Astrocyte of the spinal cord (primary cell): ENCODE data around the gene SPNS1.

ENCODE experiments used
- DNase-seq: peaks from one replicate; pipeline ENCODE4 v3.0.0; 2011; ENCODE audit warnings: low read depth, low spot score
- H3K4me3 ChIP-seq: 2 replicates; pipeline ENCODE4 v1.5.1; 2011; ENCODE audit warnings: low read depth, mild to moderate bottlenecking, low read length, moderate library complexity
- in situ Hi-C: cut with HindIII; loops from 2 replicates; pipeline ENCODE4 v1.10.0; 2017; ENCODE audit warnings: low sequenced_read_pairs
- TF ChIP-seq, protein P1 (sequence below): IDR thresholded peaks from 2 replicates; pipeline ENCODE4 v1.5.1; 2012; ENCODE audit warnings: low read depth, mild to moderate bottlenecking, low read length, inconsistent platforms

Gene SPNS1

DNA sequence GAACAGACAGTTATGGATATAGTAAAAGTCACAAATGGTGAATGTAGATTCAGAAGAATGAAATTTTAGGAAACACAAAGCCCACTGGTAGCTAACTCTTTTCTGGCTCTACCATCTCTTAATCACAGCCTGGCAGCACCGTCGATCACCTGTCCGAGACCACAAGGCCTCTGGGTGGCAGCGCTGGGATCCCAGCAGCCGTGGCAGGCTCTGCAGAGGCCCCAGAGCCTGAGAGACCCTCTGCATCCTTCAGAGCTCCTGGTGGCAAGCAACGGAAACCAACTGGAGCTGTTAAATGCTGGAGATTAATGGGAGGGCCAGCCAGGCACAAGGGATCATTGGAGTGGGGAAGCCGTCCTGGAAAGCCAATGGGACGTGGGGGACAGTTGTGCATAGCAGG, 36.5 kb downstream of the SPNS1 start:
- H3K4me3 ChIP-seq, result no peak overlapping the region
- TF ChIP-seq, protein P1, sequence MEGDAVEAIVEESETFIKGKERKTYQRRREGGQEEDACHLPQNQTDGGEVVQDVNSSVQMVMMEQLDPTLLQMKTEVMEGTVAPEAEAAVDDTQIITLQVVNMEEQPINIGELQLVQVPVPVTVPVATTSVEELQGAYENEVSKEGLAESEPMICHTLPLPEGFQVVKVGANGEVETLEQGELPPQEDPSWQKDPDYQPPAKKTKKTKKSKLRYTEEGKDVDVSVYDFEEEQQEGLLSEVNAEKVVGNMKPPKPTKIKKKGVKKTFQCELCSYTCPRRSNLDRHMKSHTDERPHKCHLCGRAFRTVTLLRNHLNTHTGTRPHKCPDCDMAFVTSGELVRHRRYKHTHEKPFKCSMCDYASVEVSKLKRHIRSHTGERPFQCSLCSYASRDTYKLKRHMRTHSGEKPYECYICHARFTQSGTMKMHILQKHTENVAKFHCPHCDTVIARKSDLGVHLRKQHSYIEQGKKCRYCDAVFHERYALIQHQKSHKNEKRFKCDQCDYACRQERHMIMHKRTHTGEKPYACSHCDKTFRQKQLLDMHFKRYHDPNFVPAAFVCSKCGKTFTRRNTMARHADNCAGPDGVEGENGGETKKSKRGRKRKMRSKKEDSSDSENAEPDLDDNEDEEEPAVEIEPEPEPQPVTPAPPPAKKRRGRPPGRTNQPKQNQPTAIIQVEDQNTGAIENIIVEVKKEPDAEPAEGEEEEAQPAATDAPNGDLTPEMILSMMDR, result no peak
- in situ Hi-C loops, result no loop called here
- no peak for DNase-seq

DNA sequence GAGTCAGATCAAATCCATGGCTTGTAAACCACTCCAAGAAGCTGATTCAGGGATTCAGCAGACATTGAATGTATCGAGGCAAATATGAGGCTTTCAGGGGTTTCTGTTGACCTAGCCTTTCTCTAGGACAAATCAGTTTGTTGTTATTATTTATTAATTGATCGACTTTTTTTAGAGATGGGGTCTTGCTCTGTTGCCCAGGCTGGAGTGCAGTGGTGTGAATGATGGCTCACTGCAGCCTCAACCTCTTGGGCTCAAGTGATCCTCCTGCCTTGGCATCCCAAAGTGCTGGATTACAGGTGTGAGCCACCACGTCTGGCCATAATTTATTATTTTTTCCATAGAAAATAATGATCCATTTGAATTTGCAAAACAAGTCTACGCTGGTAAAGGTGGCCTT, 37.3 kb downstream of the SPNS1 start:
- TF ChIP-seq, protein P1, result no peak
- H3K4me3 ChIP-seq, result no peak overlapping the region
- in situ Hi-C loops, result no loop called here
- DNase-seq, result no peak

- TF ChIP-seq, protein P1, result no peak
- no peak for DNase-seq
- H3K4me3 ChIP-seq, result no peak overlapping the region
- in situ Hi-C loops, result no loop called here
Measured at GRCh38 chr16:29012913-29013553, 38.5 kb downstream of the SPNS1 start.

DNA sequence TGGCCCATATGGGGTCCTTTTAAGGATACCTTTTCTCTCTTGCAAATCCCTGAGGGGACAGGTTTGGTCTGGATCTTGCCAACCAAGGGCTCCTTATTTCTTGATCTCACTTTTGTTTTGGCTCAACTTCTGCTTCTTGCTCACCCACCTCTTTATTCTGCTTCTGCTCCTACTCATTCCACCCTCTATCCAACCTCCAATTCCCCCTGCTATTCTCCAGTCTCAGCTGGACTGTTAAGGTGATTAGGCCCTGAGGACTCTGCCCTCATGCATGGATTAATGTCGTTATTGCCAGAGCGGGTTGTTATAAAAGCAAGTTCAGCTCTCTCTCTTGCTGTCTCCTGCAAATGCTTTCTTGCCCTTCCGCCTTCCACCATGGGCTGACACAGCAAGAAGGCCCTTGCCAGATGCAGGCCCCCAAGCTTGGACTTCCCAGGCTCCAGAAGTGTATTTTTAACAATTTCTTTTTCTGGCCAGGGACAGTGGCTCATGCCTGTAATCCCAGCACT, 40.0 kb downstream of the SPNS1 start:
- in situ Hi-C loops, result no loop called here
- no peak overlapping the region for H3K4me3 ChIP-seq
- TF ChIP-seq, protein P1, result no peak
- no peak for DNase-seq

DNA sequence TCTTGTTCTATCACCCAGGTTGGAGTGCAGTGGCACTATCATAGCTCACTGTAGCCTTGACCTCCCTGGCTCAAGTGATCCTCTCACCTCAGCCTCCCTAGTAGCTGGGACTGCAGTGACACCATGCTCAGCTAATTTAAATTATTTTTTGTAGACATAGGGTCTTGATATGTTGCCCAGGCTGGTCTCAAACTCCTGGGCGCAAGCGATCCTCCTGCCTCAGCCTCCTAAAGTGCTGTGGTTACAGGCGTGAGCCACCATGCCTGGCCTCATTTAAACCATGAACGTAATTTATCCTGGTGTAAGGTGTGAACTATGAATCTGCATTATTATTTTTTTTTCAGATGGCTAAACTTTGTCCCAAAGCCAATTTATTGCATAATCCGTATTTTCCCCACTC, 47.6 kb downstream of the SPNS1 start:
- TF ChIP-seq, protein P1, result no peak
- H3K4me3 ChIP-seq, result no peak overlapping the region
- no peak for DNase-seq
- in situ Hi-C loops, result no loop called here

DNA sequence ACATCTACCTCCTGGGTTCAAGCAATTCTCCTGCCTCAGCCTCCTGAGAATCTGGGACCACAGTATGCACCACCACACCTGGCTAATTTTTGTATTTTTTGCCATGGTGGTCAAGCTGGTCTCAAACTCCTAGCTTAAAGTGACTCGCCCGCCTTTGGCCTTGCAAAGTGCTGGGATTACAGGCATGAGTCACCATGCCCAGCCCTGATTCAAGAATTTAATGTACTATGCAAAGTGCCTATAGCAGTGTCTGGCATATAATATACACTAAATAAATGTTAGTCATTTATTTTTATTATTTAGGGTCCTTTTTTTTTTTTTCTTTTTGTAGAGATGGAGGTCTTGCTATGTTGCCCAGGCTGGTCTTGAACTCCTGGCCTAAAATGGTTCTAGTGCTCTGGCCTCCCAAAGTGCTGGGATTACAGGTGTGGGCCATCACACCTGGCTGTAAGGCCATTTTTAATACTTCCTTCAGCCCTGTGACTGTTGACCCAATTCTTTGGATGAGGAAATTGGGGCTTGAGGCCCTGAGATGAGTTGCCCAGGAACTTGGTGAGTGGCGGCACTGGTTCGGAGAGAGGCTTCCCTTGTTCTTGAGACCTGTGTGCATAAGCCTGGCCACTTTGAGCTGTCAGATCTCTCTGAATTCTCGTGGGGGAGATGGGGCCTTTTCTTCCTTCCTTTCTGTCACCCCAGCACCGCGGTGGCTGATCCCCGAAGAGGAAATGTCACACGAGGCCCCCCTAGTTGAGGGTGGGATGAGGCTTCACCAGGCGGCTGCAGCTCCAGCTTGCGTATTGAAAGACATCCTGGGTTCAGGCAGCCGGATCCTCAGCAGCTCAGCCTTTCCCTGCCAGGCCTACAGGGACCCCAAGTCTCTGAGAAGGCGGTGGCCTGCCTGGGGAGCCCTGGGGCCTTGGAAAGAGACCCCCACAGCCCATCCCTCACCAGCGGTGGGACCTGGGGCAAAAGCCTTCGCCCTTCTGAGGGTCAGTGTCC, 49.0 kb downstream of the SPNS1 start:
- in situ Hi-C loops, result no loop called here
- no peak for DNase-seq
- TF ChIP-seq, protein P1, result no peak
- no peak overlapping the region for H3K4me3 ChIP-seq
